ENCODE results near the gene FGGY. TPM values are rescaled to one million over a fixed set of nuclear protein-coding genes. Genes with fewer than 3 reads are reported as not detected.

Gene FGGY
- total and polyA plus RNA-seq, 3 experiments from 2014 or later = 5.3 to 7.9 (median 6.6) TPM

GRCh38 chr1:59743324-59744091 is 446.6 kb downstream of the FGGY start:
- H3K9me3 ChIP-seq (ENCODE audit: low read length) = no peaks in the 10 kb centered on the region
- ChIA-PET POLR2A (no interaction called here), CTCF (no interaction called here)
- H3K9me3 Mint-ChIP-seq = no peaks in the 10 kb centered on the region
- DNase-seq = no peak
- no peaks in the 10 kb centered on the region for H3K27me3 Mint-ChIP-seq
- no peaks in the 10 kb centered on the region for H3K36me3 Mint-ChIP-seq
- no peak overlapping the region for H3K4me3 Mint-ChIP-seq
- no peak overlapping the region for H3K27ac ChIP-seq (ENCODE audit: low read depth, low read length)
- H3K36me3 ChIP-seq (ENCODE audit: insufficient read depth, low read length) = no peaks in the 10 kb centered on the region
- no peaks in the 10 kb centered on the region for H3K4me1 ChIP-seq (ENCODE audit: insufficient read depth, low read length)
- no peak overlapping the region for H3K4me3 ChIP-seq (ENCODE audit: low read length)
- no peaks in the 10 kb centered on the region for H3K4me1 Mint-ChIP-seq
- no peak overlapping the region for H3K27ac Mint-ChIP-seq
- H3K27me3 ChIP-seq (ENCODE audit: insufficient read depth, low read length, poor library complexity, severe bottlenecking) = no peaks in the 10 kb centered on the region

- H3K36me3 ChIP-seq (ENCODE audit: insufficient read depth, low read length) = no peaks in the 10 kb centered on the region
- H3K27ac ChIP-seq (ENCODE audit: low read depth, low read length) = no peak overlapping the region
- H3K4me1 ChIP-seq (ENCODE audit: insufficient read depth, low read length) = no peaks in the 10 kb centered on the region
- no peak for DNase-seq
- Mint-ChIP-seq H3K4me3 (no peak overlapping the region), H3K27me3 (no peaks in the 10 kb centered on the region), H3K9me3 (no peaks in the 10 kb centered on the region), H3K27ac (no peak overlapping the region), H3K4me1 (no peaks in the 10 kb centered on the region), H3K36me3 (no peaks in the 10 kb centered on the region)
- CTCF ChIA-PET = interaction anchor here (1.8 kb wide), 1 partner anchor 12 kb away, joined by 10 read pairs; no protein-coding TSS in a partner anchor
- no peaks in the 10 kb centered on the region for H3K9me3 ChIP-seq (ENCODE audit: low read length)
- no peak overlapping the region for H3K4me3 ChIP-seq (ENCODE audit: low read length)
- POLR2A ChIA-PET = no interaction called here
- H3K27me3 ChIP-seq (ENCODE audit: insufficient read depth, low read length, poor library complexity, severe bottlenecking) = no peaks in the 10 kb centered on the region
Measured at GRCh38 chr1:59747420-59748024, 450.6 kb downstream of the FGGY start.

DNA sequence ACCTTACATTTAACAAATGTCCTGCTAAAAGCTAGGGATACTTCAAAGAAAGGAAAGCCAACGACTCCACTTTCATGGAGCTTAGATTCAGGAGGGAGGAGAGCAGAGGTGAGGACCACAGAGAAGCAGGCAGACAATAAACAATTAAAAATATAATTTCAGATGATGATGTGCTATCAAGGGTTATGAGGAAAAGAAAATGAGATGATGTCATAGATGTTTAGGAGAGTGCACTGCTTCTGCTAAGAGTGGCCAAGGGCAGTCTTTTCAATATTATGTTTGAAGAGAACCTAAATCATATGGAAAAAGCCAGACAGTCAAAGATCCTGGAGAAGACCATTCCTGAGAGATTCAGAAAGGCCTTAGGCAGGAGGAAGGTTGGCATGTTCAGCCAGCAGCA is 451.2 kb downstream of the FGGY start:
- Mint-ChIP-seq H3K36me3 (no peaks in the 10 kb centered on the region), H3K27me3 (no peaks in the 10 kb centered on the region), H3K4me3 (no peak overlapping the region), H3K9me3 (no peaks in the 10 kb centered on the region), H3K27ac (no peak overlapping the region), H3K4me1 (no peaks in the 10 kb centered on the region)
- Histone ChIP-seq H3K27me3 (ENCODE audit: insufficient read depth, low read length, poor library complexity, severe bottlenecking) (no peaks in the 10 kb centered on the region), H3K4me3 (ENCODE audit: low read length) (no peak overlapping the region), H3K4me1 (ENCODE audit: insufficient read depth, low read length) (no peaks in the 10 kb centered on the region), H3K36me3 (ENCODE audit: insufficient read depth, low read length) (no peaks in the 10 kb centered on the region), H3K27ac (ENCODE audit: low read depth, low read length) (no peak overlapping the region), H3K9me3 (ENCODE audit: low read length) (no peaks in the 10 kb centered on the region)
- CTCF ChIA-PET = interaction anchor here (1.8 kb wide), 1 partner anchor 12 kb away, joined by 10 read pairs; no protein-coding TSS in a partner anchor
- POLR2A ChIA-PET = no interaction called here
- no peak for DNase-seq

DNA sequence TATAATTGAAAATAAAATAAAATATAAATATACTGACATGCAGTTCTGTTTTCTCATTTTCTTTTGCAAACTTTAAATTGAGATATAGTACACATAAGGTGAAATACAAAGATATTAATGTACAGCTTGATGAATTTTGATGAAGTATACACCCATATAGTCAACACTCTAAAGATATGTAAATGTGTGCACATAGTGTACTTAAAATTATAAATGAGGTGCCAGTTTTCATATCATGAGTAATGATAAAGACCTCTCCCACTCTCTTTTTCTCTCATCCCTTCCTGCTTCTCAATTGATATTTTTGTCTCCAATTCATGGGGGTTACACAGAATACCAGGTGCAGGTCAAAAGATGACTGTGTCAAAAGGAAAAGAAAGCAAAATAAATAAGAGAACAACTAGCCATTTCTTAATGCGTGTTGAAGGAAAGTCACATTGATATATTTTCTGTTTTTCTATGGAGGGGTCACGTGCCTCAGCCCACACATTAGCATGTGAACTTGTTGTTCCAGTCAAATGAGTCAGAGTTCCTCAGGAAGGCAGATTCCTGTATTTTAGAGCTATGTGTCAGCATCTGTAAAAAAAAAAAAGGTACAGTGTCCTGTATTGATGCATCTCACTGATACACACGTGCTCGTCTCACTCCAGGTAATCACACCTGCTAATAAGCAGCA is 453.6 kb downstream of the FGGY start:
- ChIA-PET POLR2A (no interaction called here), CTCF (interaction anchor here (1.2 to 1.4 kb wide), 2 partner anchors 9 to 51 kb away, joined by 3 to 6 read pairs; no protein-coding TSS in a partner anchor)
- no peak overlapping the region for H3K27ac Mint-ChIP-seq

GRCh38 chr1:59751004-59751395 is 454.1 kb downstream of the FGGY start:
- no peaks in the 10 kb centered on the region for H3K9me3 ChIP-seq (ENCODE audit: low read length)
- ChIA-PET CTCF (interaction anchor here (1.2 kb wide), 1 partner anchor 52 kb away, joined by 3 read pairs; no protein-coding TSS in a partner anchor), POLR2A (no interaction called here)
- no peak overlapping the region for H3K27ac ChIP-seq (ENCODE audit: low read depth, low read length)
- Mint-ChIP-seq H3K36me3 (no peaks in the 10 kb centered on the region), H3K9me3 (no peaks in the 10 kb centered on the region), H3K4me1 (no peaks in the 10 kb centered on the region), H3K27me3 (no peaks in the 10 kb centered on the region), H3K4me3 (no peak overlapping the region), H3K27ac (no peak overlapping the region)
- H3K36me3 ChIP-seq (ENCODE audit: insufficient read depth, low read length) = no peaks in the 10 kb centered on the region
- DNase-seq = no peak
- H3K4me3 ChIP-seq (ENCODE audit: low read length) = no peak overlapping the region
- no peaks in the 10 kb centered on the region for H3K4me1 ChIP-seq (ENCODE audit: insufficient read depth, low read length)
- no peaks in the 10 kb centered on the region for H3K27me3 ChIP-seq (ENCODE audit: insufficient read depth, low read length, poor library complexity, severe bottlenecking)

More for the DNA sequence above, 453.6 kb downstream of the FGGY start:
- Mint-ChIP-seq H3K9me3 (no peaks in the 10 kb centered on the region), H3K36me3 (no peaks in the 10 kb centered on the region), H3K27me3 (no peaks in the 10 kb centered on the region), H3K4me1 (no peaks in the 10 kb centered on the region), H3K4me3 (no peak overlapping the region)
- no peak overlapping the region for H3K27ac ChIP-seq (ENCODE audit: low read depth, low read length)
- H3K36me3 ChIP-seq (ENCODE audit: insufficient read depth, low read length) = no peaks in the 10 kb centered on the region
- no peaks in the 10 kb centered on the region for H3K27me3 ChIP-seq (ENCODE audit: insufficient read depth, low read length, poor library complexity, severe bottlenecking)
- DNase-seq = no peak
- no peaks in the 10 kb centered on the region for H3K9me3 ChIP-seq (ENCODE audit: low read length)
- no peak overlapping the region for H3K4me3 ChIP-seq (ENCODE audit: low read length)
- H3K4me1 ChIP-seq (ENCODE audit: insufficient read depth, low read length) = no peaks in the 10 kb centered on the region

DNA sequence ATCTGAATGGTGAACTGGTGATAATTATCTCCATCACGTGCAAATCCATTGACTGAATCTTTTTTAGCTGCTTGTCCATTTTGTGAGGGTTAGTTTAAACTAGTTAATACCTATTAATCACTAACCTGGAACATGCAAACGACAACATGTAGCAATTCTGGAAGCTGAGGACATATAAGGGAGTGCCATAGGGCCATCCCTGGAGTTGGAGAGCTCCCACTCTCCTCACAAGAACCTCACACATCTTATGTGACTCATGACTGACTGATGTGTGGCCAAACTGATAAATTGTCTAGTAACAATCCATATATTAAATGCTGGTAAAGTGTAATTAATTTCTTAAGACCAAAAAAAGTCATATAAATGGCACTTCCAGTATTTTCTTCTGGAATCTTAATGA is 454.9 kb downstream of the FGGY start:
- Mint-ChIP-seq H3K9me3 (no peaks in the 10 kb centered on the region), H3K27me3 (no peaks in the 10 kb centered on the region), H3K4me1 (no peaks in the 10 kb centered on the region), H3K4me3 (no peak overlapping the region), H3K27ac (no peak overlapping the region), H3K36me3 (no peaks in the 10 kb centered on the region)
- H3K9me3 ChIP-seq (ENCODE audit: low read length) = no peaks in the 10 kb centered on the region
- H3K4me1 ChIP-seq (ENCODE audit: insufficient read depth, low read length) = no peaks in the 10 kb centered on the region
- H3K27me3 ChIP-seq (ENCODE audit: insufficient read depth, low read length, poor library complexity, severe bottlenecking) = no peaks in the 10 kb centered on the region
- no peak overlapping the region for H3K4me3 ChIP-seq (ENCODE audit: low read length)
- CTCF ChIA-PET = interaction anchor here (1.2 kb wide), 1 partner anchor 53 kb away, joined by 3 read pairs; no protein-coding TSS in a partner anchor
- H3K27ac ChIP-seq (ENCODE audit: low read depth, low read length) = no peak overlapping the region
- no peak for DNase-seq
- H3K36me3 ChIP-seq (ENCODE audit: insufficient read depth, low read length) = no peaks in the 10 kb centered on the region
- POLR2A ChIA-PET = no interaction called here

DNA sequence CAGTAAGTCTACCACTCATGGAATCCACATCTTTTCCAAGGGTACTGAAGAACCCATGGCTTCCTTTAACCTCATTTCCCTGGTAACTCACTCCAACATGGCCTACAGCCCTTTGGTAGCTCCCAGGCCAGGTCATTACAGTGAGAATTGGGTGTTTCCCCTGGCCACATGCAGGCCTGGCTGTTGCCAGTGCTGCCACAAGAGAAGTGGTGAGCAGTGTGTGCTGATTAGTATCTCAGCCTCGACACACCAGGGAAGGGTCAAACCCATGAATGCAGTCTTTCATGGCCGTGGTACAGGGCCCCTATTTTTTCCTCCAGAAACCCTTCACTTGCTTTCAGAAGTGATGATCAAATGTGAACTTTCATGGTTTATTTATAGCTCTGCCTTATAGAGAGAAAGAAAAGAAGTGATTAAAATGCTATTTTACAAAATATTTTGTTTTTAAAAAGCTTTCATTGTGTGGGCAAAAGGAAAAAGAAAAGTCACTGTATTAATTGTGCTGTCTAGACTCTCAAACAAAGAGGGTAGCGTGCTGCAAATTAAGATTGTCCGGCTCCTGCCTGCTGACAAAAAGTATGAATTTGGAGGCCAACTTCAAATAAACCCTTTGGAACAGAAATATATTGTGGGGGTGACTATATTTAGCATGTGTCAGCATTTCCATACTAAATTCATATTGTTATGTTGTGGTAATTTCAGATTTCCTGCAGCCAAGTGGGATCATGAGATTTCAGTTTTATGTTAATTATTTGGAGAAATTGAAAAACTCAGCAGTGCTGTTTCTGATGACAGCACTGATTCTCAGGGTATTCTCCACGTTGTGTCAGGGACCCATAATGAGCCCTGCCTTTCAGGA is 455.9 kb downstream of the FGGY start:
- POLR2A ChIA-PET = no interaction called here
- H3K36me3 ChIP-seq (ENCODE audit: insufficient read depth, low read length) = no peaks in the 10 kb centered on the region
- no peak overlapping the region for H3K27ac ChIP-seq (ENCODE audit: low read depth, low read length)
- no peak overlapping the region for H3K27ac Mint-ChIP-seq
- H3K9me3 Mint-ChIP-seq = no peaks in the 10 kb centered on the region
- H3K4me3 ChIP-seq (ENCODE audit: low read length) = no peak overlapping the region
- no peak for DNase-seq
- H3K27me3 ChIP-seq (ENCODE audit: insufficient read depth, low read length, poor library complexity, severe bottlenecking) = no peaks in the 10 kb centered on the region
- no peaks in the 10 kb centered on the region for H3K27me3 Mint-ChIP-seq
- H3K36me3 Mint-ChIP-seq = no peaks in the 10 kb centered on the region
- no peaks in the 10 kb centered on the region for H3K4me1 ChIP-seq (ENCODE audit: insufficient read depth, low read length)
- H3K4me3 Mint-ChIP-seq = no peak overlapping the region
- H3K4me1 Mint-ChIP-seq = no peaks in the 10 kb centered on the region
- no peaks in the 10 kb centered on the region for H3K9me3 ChIP-seq (ENCODE audit: low read length)
- CTCF ChIA-PET = no interaction called here
